ACC112 (cell line): ENCODE results near the gene LY9.

Experiments used
- H2AFZ ChIP-seq: fragments of 200-600 bp; sonication (generic); one replicate; pipeline ENCODE4 v1.6.0; 2017; ENCODE audit warnings: antibody characterized with exemption, low read length; ENCODE audit not compliant: unreplicated experiment
- H3K27ac ChIP-seq: fragments of 200-600 bp; sonication (generic); 2 replicates; pipeline ENCODE4 v1.5.1; 2014; ENCODE audit warnings: low read depth, mild to moderate bottlenecking, antibody characterized with exemption, low read length, moderate library complexity
- H3K27me3 ChIP-seq: fragments of 200-600 bp; sonication (generic); 2 replicates; pipeline ENCODE4 v1.6.1; 2014; ENCODE audit warnings: mild to moderate bottlenecking, antibody characterized with exemption, low read length, moderate library complexity, mixed read lengths; ENCODE audit not compliant: insufficient read depth
- H3K36me3 ChIP-seq: fragments of 200-600 bp; sonication (generic); 2 replicates; pipeline ENCODE4 v1.6.1; 2016; ENCODE audit warnings: mild to moderate bottlenecking, antibody characterized with exemption, low read length, moderate library complexity, mixed read lengths; ENCODE audit not compliant: insufficient read depth
- H3K4me1 ChIP-seq: fragments of 200-600 bp; sonication (generic); one replicate; pipeline ENCODE4 v1.6.1; 2016; ENCODE audit warnings: low read length, mixed read lengths; ENCODE audit not compliant: insufficient read depth, unreplicated experiment, control insufficient read depth
- H3K4me3 ChIP-seq: fragments of 200-600 bp; sonication (generic); 2 replicates; pipeline ENCODE4 v1.5.1; 2014; ENCODE audit warnings: mild to moderate bottlenecking, low read depth, low read length
- H3K79me2 ChIP-seq: fragments of 200-600 bp; sonication (generic); one replicate; pipeline ENCODE4 v1.6.0; 2016; ENCODE audit warnings: low read length; ENCODE audit not compliant: control insufficient read depth, unreplicated experiment, insufficient read depth

LY9 gene, protein sequence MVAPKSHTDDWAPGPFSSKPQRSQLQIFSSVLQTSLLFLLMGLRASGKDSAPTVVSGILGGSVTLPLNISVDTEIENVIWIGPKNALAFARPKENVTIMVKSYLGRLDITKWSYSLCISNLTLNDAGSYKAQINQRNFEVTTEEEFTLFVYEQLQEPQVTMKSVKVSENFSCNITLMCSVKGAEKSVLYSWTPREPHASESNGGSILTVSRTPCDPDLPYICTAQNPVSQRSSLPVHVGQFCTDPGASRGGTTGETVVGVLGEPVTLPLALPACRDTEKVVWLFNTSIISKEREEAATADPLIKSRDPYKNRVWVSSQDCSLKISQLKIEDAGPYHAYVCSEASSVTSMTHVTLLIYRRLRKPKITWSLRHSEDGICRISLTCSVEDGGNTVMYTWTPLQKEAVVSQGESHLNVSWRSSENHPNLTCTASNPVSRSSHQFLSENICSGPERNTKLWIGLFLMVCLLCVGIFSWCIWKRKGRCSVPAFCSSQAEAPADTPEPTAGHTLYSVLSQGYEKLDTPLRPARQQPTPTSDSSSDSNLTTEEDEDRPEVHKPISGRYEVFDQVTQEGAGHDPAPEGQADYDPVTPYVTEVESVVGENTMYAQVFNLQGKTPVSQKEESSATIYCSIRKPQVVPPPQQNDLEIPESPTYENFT

GRCh38 chr1:160795951-160796383 lies at the start of gene LY9:
TSS of gene LY9 (plus strand) at chr1:160796174. CDS start at chr1:160796188, 14 bp downstream.
- H3K27ac ChIP-seq = no peak within 1 kb of the TSS
- no peaks in the 10 kb centered on the region for H3K79me2 ChIP-seq
- H3K27me3 ChIP-seq = peaks cover 36% of the 10 kb centered on the region
- H3K4me1 ChIP-seq = no peaks in the 10 kb centered on the region
- H3K4me3 ChIP-seq = no peak within 1 kb of the TSS
- H2AFZ ChIP-seq = no peak within 1 kb of the TSS
- no peaks in the 10 kb centered on the region for H3K36me3 ChIP-seq

GRCh38 chr1:160746836-160747500 lies 49.0 kb upstream of the LY9 start:
- no peaks in the 10 kb centered on the region for H3K79me2 ChIP-seq
- H3K27ac ChIP-seq = no peak overlapping the region
- peaks cover 4% of the 10 kb centered on the region for H3K27me3 ChIP-seq
- H3K4me1 ChIP-seq = no peaks in the 10 kb centered on the region
- no peak overlapping the region for H3K4me3 ChIP-seq
- no peak overlapping the region for H2AFZ ChIP-seq
- no peaks in the 10 kb centered on the region for H3K36me3 ChIP-seq

GRCh38 chr1:160747717-160748116 lies 48.3 kb upstream of the LY9 start:
- peaks cover 5% of the 10 kb centered on the region for H3K27me3 ChIP-seq
- no peak overlapping the region for H3K27ac ChIP-seq
- H2AFZ ChIP-seq = no peak overlapping the region
- H3K79me2 ChIP-seq = no peaks in the 10 kb centered on the region
- H3K4me3 ChIP-seq = no peak overlapping the region
- H3K36me3 ChIP-seq = no peaks in the 10 kb centered on the region
- no peaks in the 10 kb centered on the region for H3K4me1 ChIP-seq

DNA sequence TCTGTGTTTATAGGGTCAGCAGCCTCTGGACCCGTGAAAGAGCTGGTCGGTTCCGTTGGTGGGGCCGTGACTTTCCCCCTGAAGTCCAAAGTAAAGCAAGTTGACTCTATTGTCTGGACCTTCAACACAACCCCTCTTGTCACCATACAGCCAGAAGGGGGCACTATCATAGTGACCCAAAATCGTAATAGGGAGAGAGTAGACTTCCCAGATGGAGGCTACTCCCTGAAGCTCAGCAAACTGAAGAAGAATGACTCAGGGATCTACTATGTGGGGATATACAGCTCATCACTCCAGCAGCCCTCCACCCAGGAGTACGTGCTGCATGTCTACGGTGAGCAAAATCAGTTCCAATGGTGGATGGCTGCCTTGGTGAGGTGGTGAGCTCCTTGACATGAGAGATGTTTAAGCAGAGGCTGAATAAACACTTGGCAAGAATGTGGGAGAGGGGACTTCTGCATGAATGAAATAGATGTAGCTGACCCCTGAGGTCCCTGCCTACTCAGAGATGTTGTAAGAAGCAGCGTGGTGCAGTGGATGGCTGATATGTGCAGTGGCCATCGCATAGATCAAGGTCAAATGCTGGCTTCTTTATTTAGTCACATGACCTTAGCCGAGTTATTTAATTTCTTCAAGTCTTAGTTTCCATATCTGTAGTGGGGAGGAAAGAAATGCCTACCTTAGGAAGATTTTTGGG lies 47.6 kb upstream of the LY9 start:
- peaks cover 5% of the 10 kb centered on the region for H3K27me3 ChIP-seq
- no peaks in the 10 kb centered on the region for H3K4me1 ChIP-seq
- no peaks in the 10 kb centered on the region for H3K79me2 ChIP-seq
- no peak overlapping the region for H3K27ac ChIP-seq
- H3K36me3 ChIP-seq = no peaks in the 10 kb centered on the region
- H2AFZ ChIP-seq = no peak overlapping the region
- no peak overlapping the region for H3K4me3 ChIP-seq

DNA sequence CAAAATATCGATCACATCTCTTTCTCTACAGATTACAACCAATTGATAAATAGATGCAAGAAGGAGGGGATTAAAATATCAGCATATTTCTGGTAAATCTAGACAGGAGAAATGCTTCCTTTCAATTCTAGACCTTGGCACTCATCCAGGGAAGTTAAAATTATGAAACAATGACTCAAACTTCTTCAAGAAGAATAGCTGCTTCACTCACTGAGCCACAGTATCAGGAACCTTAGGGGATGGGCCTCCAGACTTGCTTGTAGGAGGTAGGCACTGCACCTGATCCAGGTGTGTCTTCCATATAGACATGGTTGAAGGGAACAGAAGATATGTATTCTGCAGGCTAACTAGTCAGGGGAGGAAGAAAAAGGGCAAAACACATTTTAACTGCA lies 47.1 kb upstream of the LY9 start:
- H2AFZ ChIP-seq = no peak overlapping the region
- H3K79me2 ChIP-seq = no peaks in the 10 kb centered on the region
- H3K27ac ChIP-seq = no peak overlapping the region
- H3K4me3 ChIP-seq = no peak overlapping the region
- no peaks in the 10 kb centered on the region for H3K36me3 ChIP-seq
- peaks cover 5% of the 10 kb centered on the region for H3K27me3 ChIP-seq
- no peaks in the 10 kb centered on the region for H3K4me1 ChIP-seq

GRCh38 chr1:160750608-160751007 lies 45.4 kb upstream of the LY9 start:
- Histone ChIP-seq H3K27ac (no peak overlapping the region), H3K4me1 (no peaks in the 10 kb centered on the region), H3K4me3 (no peak overlapping the region), H3K36me3 (no peaks in the 10 kb centered on the region), H3K27me3 (peaks cover 5% of the 10 kb centered on the region), H3K79me2 (no peaks in the 10 kb centered on the region), H2AFZ (no peak overlapping the region)

DNA sequence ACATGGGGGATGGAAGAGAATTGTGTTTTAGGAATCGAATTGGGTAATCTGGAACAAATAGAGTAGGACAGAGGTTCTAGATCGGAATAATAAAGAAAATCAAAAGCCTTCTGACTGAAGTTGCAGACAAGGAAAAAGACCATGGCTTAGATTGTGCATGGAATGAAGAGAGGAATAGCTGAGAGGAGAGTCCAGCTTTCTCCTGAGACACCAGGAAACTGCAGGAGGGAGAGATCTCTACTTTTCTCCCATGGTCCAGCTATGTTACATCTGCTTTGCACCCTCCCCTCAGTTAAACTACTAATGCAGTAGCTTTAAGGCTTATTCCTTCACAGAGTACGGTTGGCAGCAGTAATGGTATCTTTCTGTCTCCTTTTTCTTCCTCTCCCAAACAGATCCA lies 43.6 kb upstream of the LY9 start:
- H2AFZ ChIP-seq = no peak overlapping the region
- no peak overlapping the region for H3K27ac ChIP-seq
- no peaks in the 10 kb centered on the region for H3K36me3 ChIP-seq
- H3K4me1 ChIP-seq = no peaks in the 10 kb centered on the region
- no peak overlapping the region for H3K4me3 ChIP-seq
- no peaks in the 10 kb centered on the region for H3K79me2 ChIP-seq
- peaks cover 5% of the 10 kb centered on the region for H3K27me3 ChIP-seq

DNA sequence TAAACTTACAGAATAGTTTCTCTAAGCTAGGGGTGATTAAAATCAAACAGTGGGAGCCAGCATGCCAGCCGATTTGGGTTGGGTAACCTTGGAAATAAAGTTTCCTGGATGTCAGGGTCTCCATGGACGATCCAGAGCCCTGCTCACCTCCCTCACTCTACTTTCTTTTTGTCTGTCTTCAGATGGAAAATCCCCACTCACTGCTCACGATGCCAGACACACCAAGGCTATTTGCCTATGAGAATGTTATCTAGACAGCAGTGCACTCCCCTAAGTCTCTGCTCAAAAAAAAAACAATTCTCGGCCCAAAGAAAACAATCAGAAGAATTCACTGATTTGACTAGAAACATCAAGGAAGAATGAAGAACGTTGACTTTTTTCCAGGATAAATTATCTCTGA lies 43.0 kb upstream of the LY9 start:
- H3K27ac ChIP-seq = no peak overlapping the region
- H2AFZ ChIP-seq = no peak overlapping the region
- no peaks in the 10 kb centered on the region for H3K36me3 ChIP-seq
- peaks cover 5% of the 10 kb centered on the region for H3K27me3 ChIP-seq
- no peak overlapping the region for H3K4me3 ChIP-seq
- H3K4me1 ChIP-seq = no peaks in the 10 kb centered on the region
- no peaks in the 10 kb centered on the region for H3K79me2 ChIP-seq

GRCh38 chr1:160753594-160753993 lies 42.4 kb upstream of the LY9 start:
- H2AFZ ChIP-seq = no peak overlapping the region
- H3K27me3 ChIP-seq = peaks cover 5% of the 10 kb centered on the region
- no peaks in the 10 kb centered on the region for H3K79me2 ChIP-seq
- H3K4me1 ChIP-seq = no peaks in the 10 kb centered on the region
- no peaks in the 10 kb centered on the region for H3K36me3 ChIP-seq
- no peak overlapping the region for H3K27ac ChIP-seq
- no peak overlapping the region for H3K4me3 ChIP-seq

DNA sequence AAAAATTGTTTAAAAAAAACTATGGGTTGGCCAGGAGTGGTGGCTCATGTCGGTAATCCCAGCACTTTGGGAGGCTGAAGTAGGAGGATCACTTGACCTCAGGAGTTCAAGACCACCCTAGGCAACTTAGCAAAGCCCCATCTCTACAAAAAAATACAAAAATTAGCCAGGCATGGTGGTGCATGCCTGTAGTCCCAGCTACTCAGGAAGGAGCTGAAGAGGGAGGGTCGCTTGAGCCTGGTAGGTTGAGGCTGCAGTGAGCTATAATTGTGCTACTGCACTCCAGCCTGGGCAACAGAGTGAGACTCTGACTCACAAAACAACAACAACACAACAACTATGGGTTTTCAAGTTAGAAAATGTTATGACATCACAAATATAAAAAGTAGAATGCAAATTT lies 40.5 kb upstream of the LY9 start:
- no peaks in the 10 kb centered on the region for H3K36me3 ChIP-seq

More for the DNA sequence above, 40.5 kb upstream of the LY9 start:
- H2AFZ ChIP-seq = no peak overlapping the region
- no peaks in the 10 kb centered on the region for H3K79me2 ChIP-seq
- H3K4me1 ChIP-seq = no peaks in the 10 kb centered on the region
- H3K4me3 ChIP-seq = no peak overlapping the region
- H3K27ac ChIP-seq = no peak overlapping the region
- peaks cover 5% of the 10 kb centered on the region for H3K27me3 ChIP-seq
